ENCODE measurements around the gene RND1. TPM values are rescaled to one million over a fixed set of nuclear protein-coding genes. Genes with fewer than 3 reads are reported as not detected.
A peak's percentile ranks its signal among the peaks of the same experiment; 100 is the strongest.
"Not testable (repeated sequence)": the region's sequence is repeated elsewhere in the genome, so short reads cannot be mapped to it uniquely, and the experiment has no call there.

Gene RND1
- total and polyA plus RNA-seq, 2 of the 13 experiments (the other 11 are each of a cell fraction or from before 2014, with no cell fraction given) = 1.8 to 1.9 TPM

- ATAC-seq = peak; percentile 8; the same call in 1 of the 3 replicates
- H4K20me1 ChIP-seq (ENCODE audit: insufficient read depth, low read length); H3K4me3 ChIP-seq (replicated peaks in 1 of 3; ENCODE audit: insufficient read depth in 1 of 3, low read depth in 2 of 3, low read length in 3 of 3); CTCF ChIA-PET (ENCODE audit: low intra/inter-chr PET ratio, low total read pairs); H2AFZ ChIP-seq (ENCODE audit: low read length); FAIRE-seq; H3K9me3 ChIP-seq (ENCODE audit: low read length); H3K36me3 ChIP-seq (replicated peaks in 1 of 2; ENCODE audit: control insufficient read depth in 1 of 2, insufficient read depth in 2 of 2, low read length in 2 of 2); BruUV-seq (replicated peaks); in situ Hi-C loops (cut with HindIII; ENCODE audit: extremely low pct_ligation_motif_present, low pct_unique_long_range_greater_than_20kb); intact Hi-C loops (cut with micrococcal nuclease; ENCODE audit: unreplicated experiment); H3K27me3 ChIP-seq (ENCODE audit: control insufficient read depth in 1 of 2, insufficient read depth in 2 of 2, low read length in 2 of 2); DNase-seq (ENCODE audit: low spot score); H3K79me2 ChIP-seq (ENCODE audit: insufficient read depth, low read length); H3K9ac ChIP-seq (ENCODE audit: insufficient read depth, low read depth, low read length): not testable (repeated sequence)
- POLR2A ChIA-PET = interaction anchor here (0.7 to 1.3 kb wide), 9 partner anchors 9 to 1202 kb away, joined by 3 to 11 read pairs (median 3); partner anchors contain the start of genes ARF3, COX14, FKBP11 and RND1
- WGBS (ENCODE audit: low lambda C conversion rate) = 36% methylated on average over 11 of the region's 11 CpGs
- H3K4me1 ChIP-seq (ENCODE audit: insufficient read depth, low read length) = peaks cover 79% of the 10 kb centered on the region
- TF ChIP-seq JUN (CRISPR knock-in tag; IDR thresholded peaks at IDR 0.05) = 0 out of 2 replicates have a peak, but pooled peaks have one; percentile 4
- peak; percentile 83; the same call in 1 of the 2 replicates for TF ChIP-seq ZNF460 (CRISPR knock-in tag; IDR thresholded peaks at IDR 0.05; ENCODE audit: borderline replicate concordance)
- peak; percentile 87 for TF ChIP-seq ZNF121 (CRISPR knock-in tag; IDR thresholded peaks at IDR 0.05)
- TF ChIP-seq ZNF770 (CRISPR knock-in tag; IDR thresholded peaks at IDR 0.05) = peak; percentile 90
- 0 out of 2 replicates have a peak, but pooled peaks have one; percentile 28 for TF ChIP-seq ZMYM3 (CRISPR knock-in tag; IDR thresholded peaks at IDR 0.05)
- H3K27ac ChIP-seq (ENCODE audit: extremely low read length, insufficient read depth, low read length) = peak overlapping the region; percentile 6
- peak overlapping the region; percentile 30 for H3K4me2 ChIP-seq (ENCODE audit: low read depth, low read length)
These were observed 44.0 kb upstream of the RND1 start for GRCh38 chr12:48909698-48910097.

- Histone ChIP-seq H3K27ac (ENCODE audit: extremely low read length, insufficient read depth, low read length) (peak overlapping the region; percentile 31), H3K36me3 (replicated peaks in 1 of 2; ENCODE audit: control insufficient read depth in 1 of 2, insufficient read depth in 2 of 2, low read length in 2 of 2) (no peaks in the 10 kb centered on the region), H3K4me3 (replicated peaks in 1 of 3; ENCODE audit: insufficient read depth in 1 of 3, low read depth in 2 of 3, low read length in 3 of 3) (peak overlapping the region in 2 of 3 experiments; percentile 16 to 36; a peak in 2 of 6 replicates), H3K27me3 (ENCODE audit: control insufficient read depth in 1 of 2, insufficient read depth in 2 of 2, low read length in 2 of 2) (no peaks in the 10 kb centered on the region), H3K9ac (ENCODE audit: insufficient read depth, low read depth, low read length) (no peak overlapping the region), H2AFZ (ENCODE audit: low read length) (no peak overlapping the region), H3K4me1 (ENCODE audit: insufficient read depth, low read length) (peaks cover 92% of the 10 kb centered on the region), H3K4me2 (ENCODE audit: low read depth, low read length) (peak overlapping the region; percentile 64), H4K20me1 (ENCODE audit: insufficient read depth, low read length) (no peaks in the 10 kb centered on the region), H3K79me2 (ENCODE audit: insufficient read depth, low read length) (no peaks in the 10 kb centered on the region), H3K9me3 (ENCODE audit: low read length) (no peaks in the 10 kb centered on the region)
- 0% methylated on average over 3 of the region's 3 CpGs for WGBS (ENCODE audit: low lambda C conversion rate)
- ChIA-PET POLR2A (interaction anchor here (0.9 kb wide), 1 partner anchor 18 kb away, joined by 3 read pairs; the partner anchor contains the start of gene FKBP11), CTCF (ENCODE audit: low intra/inter-chr PET ratio, low total read pairs) (interaction anchor here (0.9 kb wide), 1 partner anchor 54 kb away, joined by 4 read pairs; no protein-coding TSS in a partner anchor)
- in situ Hi-C loops (cut with HindIII; ENCODE audit: extremely low pct_ligation_motif_present, low pct_unique_long_range_greater_than_20kb) (no loop called here), intact Hi-C loops (cut with micrococcal nuclease; ENCODE audit: unreplicated experiment) (no loop called here)
- FAIRE-seq (peak; percentile 76), DNase-seq (ENCODE audit: low spot score) (no peak), ATAC-seq (peak; percentile 19; the same call in 2 of the 3 replicates)
- no TSS peak for BruUV-seq (replicated peaks)
- TF ChIP-seq ZNF44 (CRISPR knock-in tag; IDR thresholded peaks at IDR 0.05) (no peak), HDAC1 (CRISPR knock-in tag; IDR thresholded peaks at IDR 0.05) (0 out of 2 replicates have a peak, but pooled peaks have one; percentile 26), ZFX (CRISPR knock-in tag; IDR thresholded peaks at IDR 0.05; ENCODE audit: low read depth) (no peak), CREB3 (CRISPR knock-in tag; IDR thresholded peaks at IDR 0.05) (no peak), ZGPAT (CRISPR knock-in tag; IDR thresholded peaks at IDR 0.05) (peak; percentile 20; the same call in 1 of the 2 replicates), HDAC2 (CRISPR knock-in tag; IDR thresholded peaks at IDR 0.05) (peak; percentile 76; the same call in 1 of the 2 replicates), ZNF326 (CRISPR knock-in tag; IDR thresholded peaks at IDR 0.05; ENCODE audit: borderline replicate concordance) (no peak), FOXA3 (CRISPR knock-in tag; IDR thresholded peaks at IDR 0.05) (peak; percentile 60; the same call in 1 of the 2 replicates), MTA3 (CRISPR knock-in tag; IDR thresholded peaks at IDR 0.05) (no peak)
These were observed 41.6 kb upstream of the RND1 start for GRCh38 chr12:48907245-48907644.

Data from HepG2 (cell line).